ENCODE results near the gene MAPK10.
"Not testable (repeated sequence)": the region's sequence is repeated elsewhere in the genome, so short reads cannot be mapped to it uniquely, and the experiment has no call there.

The MAPK10 gene

GRCh38 chr4:85967872-85968271 lies 392.0 kb downstream of the MAPK10 start:
- DNase-seq (ENCODE audit: low read depth) = no peak

DNA sequence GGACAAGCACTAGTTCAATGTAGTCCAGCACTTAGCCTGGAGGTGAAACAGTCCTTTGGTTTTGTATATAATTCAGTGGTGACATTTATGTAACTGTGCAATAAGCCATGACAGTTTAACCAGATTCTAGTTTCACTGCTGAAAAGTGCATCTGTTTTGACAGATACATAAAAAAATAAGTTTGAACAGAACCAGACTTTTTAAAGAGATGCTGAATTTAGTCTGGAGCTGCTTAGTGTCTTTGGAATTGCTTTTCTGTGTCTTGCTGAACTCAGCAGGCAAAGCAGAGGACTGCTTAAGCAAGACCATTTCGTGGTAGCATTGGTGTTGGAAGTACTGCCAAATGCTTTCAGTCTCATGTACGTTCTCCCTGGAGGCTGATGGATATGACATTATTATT lies 393.5 kb downstream of the MAPK10 start:
- no peak for DNase-seq (ENCODE audit: low read depth)

DNA sequence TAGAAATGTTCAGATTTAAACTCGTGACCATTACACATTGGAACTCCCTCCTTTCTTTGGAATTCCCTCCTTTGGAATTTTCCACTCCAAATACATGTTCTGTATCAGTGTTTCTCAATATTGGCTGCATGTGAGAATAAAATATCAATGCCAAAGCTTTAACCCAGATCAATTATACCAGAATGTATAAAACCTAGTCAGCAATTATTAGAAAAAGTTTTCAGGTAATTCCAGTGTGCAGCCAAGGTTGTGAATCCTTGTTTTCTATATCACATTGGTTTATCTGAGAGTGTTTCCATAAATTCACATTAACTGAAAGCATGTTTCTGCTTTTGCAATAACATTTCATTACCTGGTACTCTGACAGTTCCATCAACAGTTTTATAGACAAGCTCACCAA lies 394.3 kb downstream of the MAPK10 start:
- DNase-seq (ENCODE audit: low read depth) = no peak

DNA sequence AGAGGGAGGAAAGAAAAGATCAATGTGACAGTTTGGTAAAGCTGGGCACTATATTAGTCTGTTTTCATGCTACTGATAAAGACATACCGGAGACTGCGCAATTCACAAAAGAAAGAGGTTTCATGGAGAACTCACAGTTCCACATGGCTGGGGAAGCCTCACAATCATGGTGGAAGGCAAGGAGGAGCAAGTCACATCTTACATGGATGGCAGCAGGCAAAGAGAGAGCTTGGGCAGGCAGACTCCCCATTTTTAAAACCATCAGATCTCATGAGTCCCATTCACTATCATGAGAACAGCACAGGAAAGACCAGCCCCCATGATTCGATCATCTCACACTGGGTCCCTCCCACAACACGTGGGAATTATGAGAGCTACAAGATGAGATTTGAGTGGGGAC lies 394.8 kb downstream of the MAPK10 start:
- DNase-seq (ENCODE audit: low read depth) = not testable (repeated sequence)

DNA sequence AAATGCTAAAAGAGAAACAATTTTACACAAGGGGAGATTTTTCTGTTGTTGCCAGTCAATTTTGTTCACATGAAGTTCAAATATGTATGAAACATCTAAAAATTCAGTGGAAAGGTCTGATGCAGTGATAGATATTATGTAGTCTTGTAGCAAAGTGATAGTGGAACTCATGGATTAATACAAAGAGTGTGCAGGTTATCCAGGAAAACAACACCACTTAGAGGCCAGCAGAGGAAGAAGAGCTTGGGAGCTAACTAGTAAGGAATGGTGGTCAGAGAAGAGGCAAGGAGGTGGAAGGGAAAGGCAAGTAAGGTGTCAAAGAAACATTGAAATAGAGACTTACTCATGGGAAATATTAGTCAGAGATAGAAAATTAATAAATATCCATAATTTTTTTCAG lies 395.6 kb downstream of the MAPK10 start:
- DNase-seq (ENCODE audit: low read depth) = no peak

- no peak for DNase-seq (ENCODE audit: low read depth)
Measured at GRCh38 chr4:85963231-85963630, 396.6 kb downstream of the MAPK10 start.

- DNase-seq (ENCODE audit: low read depth) = no peak
Measured at GRCh38 chr4:85961887-85962286, 398.0 kb downstream of the MAPK10 start.

DNA sequence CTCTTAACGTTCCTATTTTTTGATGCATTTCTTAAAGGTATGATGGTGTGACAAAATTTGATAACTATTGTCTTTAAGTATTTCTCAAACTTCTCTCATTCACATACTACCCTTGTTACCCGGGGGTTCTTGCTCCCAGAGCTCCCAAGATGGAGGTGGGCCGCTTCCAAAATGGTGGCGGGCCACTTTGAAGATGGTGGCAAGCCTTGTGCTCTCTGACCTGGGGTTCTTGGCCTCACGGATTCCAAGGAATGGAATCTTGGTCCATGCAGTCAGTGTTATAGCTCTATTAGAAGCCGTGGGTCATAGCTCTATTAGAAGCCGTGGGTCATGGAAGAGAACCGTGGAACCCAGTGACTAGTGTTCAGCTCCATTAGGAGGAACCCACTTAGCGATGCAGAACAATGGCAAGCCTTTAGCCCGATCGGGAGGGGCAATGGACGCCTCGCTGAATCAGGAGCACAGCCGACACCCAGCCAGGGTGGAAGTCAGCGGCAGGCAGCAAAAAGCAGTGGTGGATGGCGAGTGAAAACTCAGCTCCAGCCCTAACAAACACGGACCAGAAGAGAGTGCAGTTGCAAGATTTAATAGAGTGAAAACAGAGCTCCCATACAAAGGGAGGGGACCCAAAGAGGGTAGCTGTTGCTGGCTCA lies 403.4 kb downstream of the MAPK10 start:
- DNase-seq (ENCODE audit: low read depth) = no peak

GRCh38 chr4:85955620-85956292 lies 404.1 kb downstream of the MAPK10 start:
- no peak for DNase-seq (ENCODE audit: low read depth)

DNA sequence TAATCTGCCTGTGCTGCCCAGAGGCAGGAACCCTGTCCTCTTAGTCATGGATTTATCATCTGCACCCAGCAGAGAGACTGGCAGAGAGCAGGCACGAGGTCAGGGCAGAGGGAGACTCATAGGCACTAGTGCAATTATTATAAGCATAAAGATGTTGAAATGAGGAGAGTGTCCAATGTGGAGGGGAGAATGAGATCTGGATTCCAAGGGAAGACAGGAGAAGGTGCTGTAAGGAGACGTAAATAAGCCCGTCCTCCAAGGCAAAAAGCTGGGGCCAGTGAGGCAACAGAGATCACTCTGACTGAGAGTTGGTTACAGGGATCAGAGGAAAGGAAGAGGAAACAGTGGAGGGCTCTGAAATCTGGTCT lies 406.2 kb downstream of the MAPK10 start:
- no peak for DNase-seq (ENCODE audit: low read depth)

GRCh38 chr4:85952972-85953650 lies 406.7 kb downstream of the MAPK10 start:
- DNase-seq (ENCODE audit: low read depth) = no peak

GRCh38 chr4:85952528-85952927 lies 407.3 kb downstream of the MAPK10 start:
- DNase-seq (ENCODE audit: low read depth) = no peak

DNA sequence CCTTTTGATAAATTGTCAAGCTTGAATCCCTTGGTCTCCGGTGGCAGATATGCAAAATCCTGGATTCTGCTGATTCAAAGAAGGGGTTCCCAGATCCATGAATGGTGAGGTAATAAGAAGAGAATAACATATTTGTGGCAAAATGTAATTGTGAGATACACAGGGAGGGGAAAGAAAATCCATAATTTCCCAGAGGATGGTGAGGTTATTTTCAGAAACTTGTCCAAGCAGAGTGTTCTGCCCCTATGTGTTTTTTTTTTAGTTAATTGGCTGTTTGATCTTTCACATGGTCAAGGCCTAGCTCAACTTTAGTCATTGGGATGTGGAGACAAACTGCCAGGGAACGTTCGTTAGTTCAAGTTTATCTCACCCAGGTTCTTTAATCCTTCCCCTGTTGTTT lies 408.8 kb downstream of the MAPK10 start:
- DNase-seq (ENCODE audit: low read depth) = no peak

- DNase-seq (ENCODE audit: low read depth) = no peak
Measured at GRCh38 chr4:85946821-85947220, 413.0 kb downstream of the MAPK10 start.

GRCh38 chr4:85942107-85942506 lies 417.7 kb downstream of the MAPK10 start:
- no peak for DNase-seq (ENCODE audit: low read depth)

- DNase-seq (ENCODE audit: low read depth) = no peak
Measured at GRCh38 chr4:85940151-85940550, 419.7 kb downstream of the MAPK10 start.

All from activated gamma-delta T cell treated with anti-CD3 and anti-CD28 coated beads, Interleukin-2, amount 50 U/mL, for 16 hours (primary cell).